Naive thymus-derived CD8-positive, alpha-beta T cell (primary cell): ENCODE data around the gene ANXA11. TPM values are rescaled to one million over a fixed set of nuclear protein-coding genes. Genes with fewer than 3 reads are reported as not detected.
"Not testable (repeated sequence)": the region's sequence is repeated elsewhere in the genome, so short reads cannot be mapped to it uniquely, and the experiment has no call there.

ENCODE experiments used
- ATAC-seq, 2 donors: fragments of 150-1000 bp; cut with Tn5 transposase in 1 of 2; sonication (Bioruptor Pico), chemical (Tn5 transposase) in 1 of 2; 1 replicate in 1 of 2; 2 replicates in 1 of 2; pipeline ENCODE4 v1.10.0; 2021; ENCODE audit warnings: mild to moderate bottlenecking in 2 of 2, moderate library complexity in 2 of 2
- POLR2A ChIA-PET: fragments of 350-600 bp; sonication (Branson Sonifier 250); formaldehyde crosslinking; loops from one replicate; lab custom pipeline; 2021; ENCODE audit warnings: antibody characterized with exemption; lab: Charles Lee
- DNase-seq, 10 donors: peaks; one replicate each; pipeline versions ENCODE4 v3.0.0 to v3.0.0-alpha.2; 2020 to 2022
- H3K27ac Mint-ChIP-seq, 10 donors: one replicate each; pipeline ENCODE4 v1.8.0; 2020 to 2022; ENCODE audit warnings: mild to moderate bottlenecking in 10 of 10, mixed read lengths in 10 of 10, moderate library complexity in 4 of 10, inconsistent platforms in 1 of 10
- H3K27me3 Mint-ChIP-seq, 5 donors: one replicate each; pipeline ENCODE4 v1.8.0; 2021 to 2022; ENCODE audit warnings: mixed read lengths in 5 of 5
- H3K36me3 Mint-ChIP-seq, 3 donors: one replicate each; pipeline ENCODE4 v1.8.0; 2020 to 2022; ENCODE audit warnings: mixed read lengths in 3 of 3, mild to moderate bottlenecking in 2 of 3, inconsistent platforms in 1 of 3
- H3K4me1 Mint-ChIP-seq, 4 donors: one replicate each; pipeline ENCODE4 v1.8.0; 2021 to 2022; ENCODE audit warnings: mixed read lengths in 4 of 4
- H3K4me3 Mint-ChIP-seq, 10 donors: one replicate each; pipeline ENCODE4 v1.8.0; 2020 to 2022; ENCODE audit warnings: mild to moderate bottlenecking in 10 of 10, mixed read lengths in 10 of 10, moderate library complexity in 6 of 10, inconsistent platforms in 1 of 10
- H3K9me3 Mint-ChIP-seq, 9 donors: one replicate each; pipeline ENCODE4 v1.8.0; 2020 to 2022; ENCODE audit warnings: mixed read lengths in 9 of 9, mild to moderate bottlenecking in 3 of 9, inconsistent platforms in 1 of 9, moderate library complexity in 1 of 9
- polyA plus RNA-seq, 3 donors: library from polyadenylated mRNA; unstranded; fragments of 300-500 nt; fragmentation: Illumina TruSeq; gene quantifications; one replicate each; pipeline ENCODE4 v1.2.3, GENCODE V29; 2021
- total RNA-seq, 8 experiments: library from RNA in 2 of 8; stranded (reverse) in 2 of 8; gene quantifications; one replicate each; pipeline ENCODE4 v1.2.3 and lab custom pipeline; 2021 to 2026

The ANXA11 gene
- total and polyA plus RNA-seq, 5 experiments from 2014 or later = 199 to 294 (median 225) TPM

DNA sequence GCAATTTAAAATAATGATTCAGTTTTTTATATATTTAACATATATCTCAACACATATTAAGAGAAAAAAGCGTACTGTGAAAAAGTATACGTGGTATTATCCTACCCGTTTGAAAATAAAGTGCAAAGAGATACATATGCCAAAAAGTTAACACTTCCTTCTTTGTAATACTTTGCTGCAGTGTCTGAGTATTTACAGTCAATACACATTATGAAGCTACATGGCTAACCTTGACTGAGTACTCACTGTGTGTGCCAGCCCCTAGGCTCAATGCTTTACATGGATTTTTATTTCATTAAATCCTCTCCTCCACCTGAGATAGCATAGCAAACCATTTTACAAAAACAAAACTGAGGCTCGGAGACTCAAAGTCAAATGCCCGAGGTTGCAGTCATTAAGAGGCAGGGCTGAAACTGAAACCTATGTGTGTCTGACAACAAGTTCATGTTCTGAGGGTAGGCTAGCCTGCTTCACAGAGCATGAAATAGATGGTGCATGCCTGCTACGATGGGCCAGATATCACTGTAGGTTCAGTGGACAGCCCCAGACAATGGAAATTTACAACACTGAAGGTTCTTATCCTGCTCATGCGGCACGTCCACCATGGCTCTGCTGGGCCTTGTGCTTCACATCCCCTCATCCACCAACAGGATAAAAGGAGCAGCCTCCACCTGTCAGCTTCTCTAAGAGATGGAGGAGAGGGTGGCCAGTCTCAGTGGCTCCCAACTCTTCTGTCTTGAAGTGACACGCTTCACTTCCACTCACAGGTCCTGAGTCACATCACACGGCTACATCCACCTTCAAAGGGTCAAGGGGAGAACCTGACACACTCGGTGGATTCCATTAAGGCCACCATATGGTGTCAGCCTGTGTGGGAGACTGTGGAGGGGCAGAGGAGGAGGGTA, 29.2 kb upstream of the ANXA11 start:
- DNase-seq, H3K27ac Mint-ChIP-seq, H3K36me3 Mint-ChIP-seq, H3K4me1 Mint-ChIP-seq, POLR2A ChIA-PET, H3K4me3 Mint-ChIP-seq, H3K9me3 Mint-ChIP-seq, ATAC-seq, H3K27me3 Mint-ChIP-seq: not testable (repeated sequence)

GRCh38 chr10:80233871-80234270, 28.5 kb upstream of the ANXA11 start:
- H3K27ac Mint-ChIP-seq, H3K36me3 Mint-ChIP-seq, H3K4me3 Mint-ChIP-seq, H3K4me1 Mint-ChIP-seq, DNase-seq, POLR2A ChIA-PET, H3K27me3 Mint-ChIP-seq, H3K9me3 Mint-ChIP-seq, ATAC-seq: not testable (repeated sequence)

DNA sequence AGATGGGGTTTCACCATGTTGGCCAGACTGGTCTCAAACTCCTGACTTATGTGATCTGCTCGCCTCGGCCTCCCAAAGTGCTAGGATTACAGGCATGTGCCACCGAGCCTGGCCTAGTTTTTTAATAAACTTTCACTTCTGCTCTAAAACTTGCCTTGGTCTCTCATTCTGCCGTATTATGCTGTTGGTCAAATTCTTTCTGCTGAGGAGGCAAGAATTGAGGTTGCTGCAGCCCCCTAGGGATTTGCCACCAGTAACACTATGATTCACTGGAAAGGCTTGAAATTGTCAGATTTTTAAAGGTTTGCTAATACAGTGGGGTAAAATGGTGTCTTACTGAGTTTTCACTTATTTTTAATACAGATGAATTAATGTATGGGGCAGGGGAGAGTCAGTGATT, 21.4 kb upstream of the ANXA11 start:
- H3K27ac Mint-ChIP-seq, H3K36me3 Mint-ChIP-seq, H3K9me3 Mint-ChIP-seq, POLR2A ChIA-PET, DNase-seq, H3K4me3 Mint-ChIP-seq, H3K4me1 Mint-ChIP-seq, ATAC-seq: not testable (repeated sequence)
- peaks cover 0 to 26% (median 6%) of the 10 kb centered on the region in 5 donors for H3K27me3 Mint-ChIP-seq

DNA sequence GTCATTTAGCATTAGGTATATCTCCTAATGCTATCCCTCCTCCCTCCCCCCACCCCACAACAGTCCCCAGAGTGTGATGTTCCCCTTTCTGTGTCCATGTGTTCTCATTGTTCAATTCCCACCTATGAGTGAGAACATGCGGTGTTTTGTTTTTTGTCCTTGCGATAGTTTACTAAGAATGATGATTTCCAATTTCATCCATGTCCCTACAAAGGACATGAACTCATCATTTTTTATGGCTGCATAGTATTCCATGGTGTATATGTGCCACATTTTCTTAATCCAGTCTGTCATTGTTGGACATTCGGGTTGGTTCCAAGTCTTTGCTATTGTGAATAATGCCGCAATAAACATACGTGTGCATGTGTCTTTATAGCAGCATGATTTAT, 17.7 kb upstream of the ANXA11 start:
- POLR2A ChIA-PET = interaction anchor here (0.8 to 3.1 kb wide), 3 partner anchors 18 to 79 kb away, joined by 3 to 28 read pairs (median 4); partner anchors contain the start of gene ANXA11
- not testable (repeated sequence) for H3K4me1 Mint-ChIP-seq, H3K27ac Mint-ChIP-seq, DNase-seq, H3K4me3 Mint-ChIP-seq, H3K9me3 Mint-ChIP-seq, ATAC-seq, H3K36me3 Mint-ChIP-seq
- H3K27me3 Mint-ChIP-seq = peaks cover 0 to 26% (median 6%) of the 10 kb centered on the region in 5 donors

DNA sequence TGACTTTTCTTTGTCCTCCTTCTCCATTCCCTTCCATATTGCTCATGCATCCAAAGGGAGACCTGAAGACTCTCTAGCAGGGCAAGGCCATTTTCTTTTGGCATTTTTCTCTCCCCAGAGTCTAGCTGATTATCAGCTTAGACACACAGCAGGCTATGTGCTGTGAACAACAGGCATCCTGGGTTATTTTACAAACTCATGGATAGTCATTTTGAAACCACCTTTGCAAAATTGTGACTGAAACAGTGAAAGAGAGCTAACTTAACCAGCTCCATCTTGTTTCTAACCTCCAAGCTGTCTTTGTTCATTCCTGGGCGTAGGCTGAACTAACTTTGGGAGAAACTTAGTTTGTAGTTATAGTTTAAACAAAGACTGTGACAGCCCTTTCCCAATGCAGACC, 13.5 kb upstream of the ANXA11 start:
- not testable (repeated sequence) for H3K4me1 Mint-ChIP-seq, ATAC-seq, H3K9me3 Mint-ChIP-seq, H3K27ac Mint-ChIP-seq, H3K4me3 Mint-ChIP-seq, H3K27me3 Mint-ChIP-seq, H3K36me3 Mint-ChIP-seq, DNase-seq
- POLR2A ChIA-PET = interaction anchor here (0.6 kb wide), 1 partner anchor 71 kb away, joined by 5 read pairs; no protein-coding TSS in a partner anchor

- H3K36me3 Mint-ChIP-seq, H3K27me3 Mint-ChIP-seq, H3K4me3 Mint-ChIP-seq, DNase-seq, H3K4me1 Mint-ChIP-seq, POLR2A ChIA-PET, ATAC-seq, H3K9me3 Mint-ChIP-seq, H3K27ac Mint-ChIP-seq: not testable (repeated sequence)
Observed at GRCh38 chr10:80214368-80214982, 9.1 kb upstream of the ANXA11 start.

DNA sequence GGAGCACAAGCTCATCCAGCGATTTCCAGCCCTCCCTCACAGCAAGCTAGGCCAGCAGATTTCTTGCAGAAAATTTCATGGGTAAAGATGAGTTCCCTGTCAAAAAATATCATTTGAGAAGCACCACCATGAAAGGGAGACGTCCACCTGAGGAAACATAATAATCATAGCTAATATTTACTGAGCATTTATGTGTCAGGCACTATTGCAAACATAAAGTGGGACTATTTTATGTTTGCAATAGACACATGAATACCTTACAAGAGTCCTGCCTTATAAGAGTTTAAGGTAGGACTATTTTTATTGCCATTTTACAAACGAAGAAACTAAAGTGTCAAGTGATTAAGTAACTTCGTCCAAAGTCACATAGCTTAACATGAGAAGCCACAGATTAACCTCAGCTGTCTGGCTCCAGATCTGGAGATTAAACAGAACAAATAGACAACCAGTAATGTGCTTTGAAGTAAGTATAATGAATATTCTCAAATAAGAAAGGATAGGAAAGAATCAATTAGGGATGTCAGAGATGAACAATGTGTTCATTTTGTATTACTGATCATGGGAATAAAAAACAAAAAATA, 7.3 kb upstream of the ANXA11 start:
- H3K27me3 Mint-ChIP-seq, POLR2A ChIA-PET, DNase-seq, ATAC-seq, H3K4me3 Mint-ChIP-seq, H3K27ac Mint-ChIP-seq, H3K4me1 Mint-ChIP-seq, H3K36me3 Mint-ChIP-seq, H3K9me3 Mint-ChIP-seq: not testable (repeated sequence)

DNA sequence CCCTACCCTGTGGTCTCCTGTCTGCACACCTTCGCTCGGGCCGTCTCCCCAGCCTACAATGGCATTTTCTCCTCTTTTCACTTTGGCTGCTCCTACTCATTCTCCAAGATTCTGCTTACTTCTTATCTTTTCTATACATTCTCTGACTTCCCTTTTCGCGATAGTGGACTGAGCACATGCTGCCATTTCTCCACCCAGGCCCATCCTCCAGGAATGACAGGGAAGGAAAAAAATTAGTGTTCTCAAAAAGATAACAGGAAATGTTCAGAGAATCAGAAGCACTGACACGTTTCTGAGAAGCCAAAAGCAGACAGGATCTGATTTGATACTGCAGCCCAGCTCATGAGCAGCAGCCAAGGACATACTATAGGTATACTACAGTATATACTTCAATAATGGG, 6.4 kb upstream of the ANXA11 start:
- Mint-ChIP-seq H3K4me1 (peaks cover 4 to 10% (median 8%) of the 10 kb centered on the region in 4 donors), H3K27ac (no peak overlapping the region), H3K27me3 (peaks cover 0 to 1% (median 0%) of the 10 kb centered on the region in 5 donors), H3K36me3 (peaks cover 0 to 2% (median 0%) of the 10 kb centered on the region in 3 donors), H3K9me3 (no peaks in the 10 kb centered on the region), H3K4me3 (no peak overlapping the region)
- POLR2A ChIA-PET = no interaction called here
- no peak for DNase-seq
- no peak for ATAC-seq

- POLR2A ChIA-PET = no interaction called here
- Mint-ChIP-seq H3K9me3 (no peaks in the 10 kb centered on the region), H3K4me3 (no peak overlapping the region), H3K27me3 (no peaks in the 10 kb centered on the region), H3K27ac (no peak overlapping the region), H3K36me3 (peaks cover 0 to 2% (median 0%) of the 10 kb centered on the region in 3 donors), H3K4me1 (peaks cover 10 to 24% (median 21%) of the 10 kb centered on the region in 4 donors)
- ATAC-seq (no peak), DNase-seq (no peak)
Observed at GRCh38 chr10:80210259-80210658, 4.9 kb upstream of the ANXA11 start.

DNA sequence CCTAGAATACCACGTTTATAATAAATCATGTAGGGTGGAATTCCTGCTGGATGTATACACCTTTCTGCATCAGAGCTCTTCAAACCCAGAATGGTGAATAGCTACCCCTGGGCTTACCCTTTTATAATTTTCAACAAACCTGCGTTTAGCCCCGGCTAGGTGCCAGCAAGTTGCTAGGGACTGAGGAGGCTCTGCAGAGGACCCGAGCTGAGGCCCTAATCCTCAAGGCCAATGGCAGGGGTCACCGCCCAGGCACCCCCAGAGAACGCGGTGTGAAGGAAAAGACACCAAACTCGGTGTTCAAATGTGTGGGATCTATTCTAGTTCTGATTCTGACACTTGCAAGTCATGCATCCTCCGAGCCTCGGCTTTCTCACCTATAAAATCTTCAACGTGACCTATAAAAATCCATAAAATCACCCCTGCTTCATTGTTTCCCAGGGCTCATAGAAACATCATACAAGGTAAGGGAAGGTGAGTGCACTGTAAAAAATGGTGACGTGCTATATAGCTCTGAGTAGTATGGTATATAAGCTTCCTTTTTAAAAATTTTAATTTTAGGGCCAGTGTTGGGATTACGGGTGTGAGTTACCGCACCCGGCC, 2.5 kb upstream of the ANXA11 start:
- Mint-ChIP-seq H3K27me3 (no peaks in the 10 kb centered on the region), H3K4me3 (peak overlapping the region in 3 of 10 donors; percentile 3 to 38 (median 33))
- POLR2A ChIA-PET = interaction anchor here (0.5 to 1.3 kb wide), 4 partner anchors 13 to 64 kb away, joined by 3 to 11 read pairs (median 4); no protein-coding TSS in a partner anchor

GRCh38 chr10:80206277-80206655, 929 bp upstream of the ANXA11 start:
- POLR2A ChIA-PET = interaction anchor here (0.9 kb wide), 1 partner anchor 19 kb away, joined by 4 read pairs; no protein-coding TSS in a partner anchor
- H3K27ac Mint-ChIP-seq = peak overlapping the region; percentile 93 to 98 (median 97)
- no peak for ATAC-seq
- peaks cover 0 to 7% (median 0%) of the 10 kb centered on the region in 3 donors for H3K36me3 Mint-ChIP-seq
- no peak for DNase-seq
- no peaks in the 10 kb centered on the region for H3K9me3 Mint-ChIP-seq
- H3K27me3 Mint-ChIP-seq = no peaks in the 10 kb centered on the region
- H3K4me3 Mint-ChIP-seq = peak overlapping the region; percentile 80 to 94 (median 90)
- H3K4me1 Mint-ChIP-seq = peaks cover 33 to 54% (median 46%) of the 10 kb centered on the region in 4 donors

More for the DNA sequence above, 2.5 kb upstream of the ANXA11 start:
- peak overlapping the region in 7 of 10 donors; percentile 1 to 80 (median 43) for H3K27ac Mint-ChIP-seq
- no peaks in the 10 kb centered on the region for H3K9me3 Mint-ChIP-seq
- ATAC-seq (no peak), DNase-seq (no peak)
- H3K4me1 Mint-ChIP-seq = peaks cover 21 to 41% (median 33%) of the 10 kb centered on the region in 4 donors
- no peaks in the 10 kb centered on the region for H3K36me3 Mint-ChIP-seq
